Glomerular endothelial cell (primary cell): ENCODE data around the gene SPCS3. TPM values are rescaled to one million over a fixed set of nuclear protein-coding genes. Genes with fewer than 3 reads are reported as not detected.
"Not testable (repeated sequence)": the region's sequence is repeated elsewhere in the genome, so short reads cannot be mapped to it uniquely, and the experiment has no call there.

Experiments
- DNase-seq: peaks from one replicate; pipeline ENCODE4 v3.0.0-alpha.2; 2011; ENCODE audit warnings: low read depth, low spot score; ENCODE audit errors: extremely low read depth
- total RNA-seq: library from RNA; depleted of rRNA; stranded (reverse); fragments of >200 nt; gene quantifications from 2 replicates; pipeline ENCODE4 v1.2.3, GENCODE V29; 2015

SPCS3 gene
- total RNA-seq, 1 donor from 2014 or later, result 84.8 TPM

DNA sequence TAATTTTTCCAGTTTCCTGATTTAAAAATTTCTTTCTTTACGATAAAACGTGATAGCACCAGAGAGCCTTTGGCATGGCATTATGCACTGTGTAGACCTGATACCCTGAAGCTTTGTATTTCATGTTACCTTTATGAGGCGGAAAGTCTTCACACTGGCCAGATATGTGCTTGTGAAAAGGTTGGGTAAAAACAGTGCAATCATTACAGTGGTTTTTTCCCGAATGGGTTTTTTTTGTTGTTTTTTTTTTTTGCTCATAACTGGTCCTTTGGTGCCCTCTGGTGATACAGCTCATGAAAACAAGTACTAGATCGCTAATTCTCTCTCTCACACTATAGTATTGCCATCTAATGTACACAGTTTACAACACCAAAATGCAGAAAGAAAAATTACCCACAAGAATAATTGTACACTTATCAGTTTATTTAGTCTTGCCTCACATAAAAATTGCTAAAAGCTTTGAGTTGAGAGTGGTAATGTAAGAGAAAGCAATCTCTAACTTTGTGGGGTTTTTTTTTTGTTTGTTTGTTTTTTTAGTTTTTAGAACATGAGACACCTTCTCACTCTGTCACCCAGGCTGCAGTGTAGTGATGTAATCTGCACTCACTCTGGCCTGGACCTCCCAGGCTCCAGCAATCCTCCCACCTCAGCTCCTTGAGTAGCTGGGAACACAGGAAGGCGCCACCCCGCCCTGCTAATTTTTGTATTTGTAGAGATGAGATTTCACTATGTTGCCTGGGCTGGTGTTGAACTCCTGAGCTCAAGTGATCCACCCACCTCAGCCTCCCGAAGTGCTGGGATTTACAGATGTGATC is 21.3 kb downstream of the SPCS3 start:
- no peak for DNase-seq

DNA sequence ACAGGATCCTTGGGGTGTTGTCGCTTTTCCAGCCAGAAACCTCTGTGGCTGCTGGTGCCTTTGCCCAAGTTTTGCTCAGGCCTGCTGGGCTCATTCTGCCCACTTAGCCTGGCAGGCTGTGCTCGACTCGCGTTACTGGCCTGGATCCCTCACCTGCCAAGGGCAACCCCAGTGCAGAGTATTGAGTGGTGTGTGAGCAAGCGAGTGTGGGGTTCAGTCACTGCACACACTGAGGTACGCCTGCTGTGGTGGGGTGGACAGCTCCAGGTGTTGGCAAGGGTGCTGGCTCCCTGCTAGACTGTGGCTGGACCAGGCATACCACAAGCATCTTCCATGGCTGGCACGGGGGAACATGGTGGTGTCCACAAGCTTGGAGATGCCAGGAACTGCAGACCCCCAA is 22.6 kb downstream of the SPCS3 start:
- DNase-seq, result no peak

DNA sequence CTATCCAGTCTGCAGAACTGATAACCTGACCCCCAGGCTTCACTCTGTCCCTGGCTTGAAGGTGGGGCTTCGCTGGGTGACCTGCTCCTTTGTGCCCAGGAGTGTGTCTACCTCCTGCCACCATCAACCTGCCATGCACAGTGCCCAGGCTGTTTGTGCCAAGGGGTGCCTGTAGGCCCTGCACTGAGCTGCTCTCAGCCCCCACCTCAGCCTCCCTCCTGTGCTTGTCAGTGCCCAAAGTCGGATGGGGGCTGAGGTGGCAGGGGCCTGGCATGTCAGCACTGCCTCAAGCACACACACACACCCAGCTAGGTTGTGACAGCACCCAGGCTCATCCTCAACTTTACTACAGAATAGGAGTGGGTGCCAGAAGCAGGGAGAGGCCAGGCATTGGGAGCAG is 23.5 kb downstream of the SPCS3 start:
- no peak for DNase-seq

DNA sequence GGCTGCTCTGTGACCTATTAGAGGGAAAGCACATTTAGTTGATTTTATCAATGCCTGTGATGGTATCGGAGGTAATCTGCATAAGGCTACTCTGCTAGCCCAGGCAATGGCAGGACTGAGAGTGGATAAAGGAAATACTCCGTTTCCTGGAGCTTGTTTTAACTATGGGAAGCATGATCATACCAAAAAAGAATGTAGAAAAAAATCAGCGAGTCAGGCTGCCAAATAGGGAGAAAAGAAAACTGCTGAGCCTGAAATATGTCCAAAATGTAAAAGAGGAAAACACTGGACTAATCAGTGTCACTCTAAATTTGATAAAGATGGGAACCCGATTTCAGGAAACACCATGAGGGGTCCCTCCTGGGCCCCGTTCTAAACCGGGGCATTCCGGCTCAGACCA is 25.6 kb downstream of the SPCS3 start:
- not testable (repeated sequence) for DNase-seq

- not testable (repeated sequence) for DNase-seq
Measured at GRCh38 chr4:176346836-176347235, 27.1 kb downstream of the SPCS3 start.

GRCh38 chr4:176350671-176351070 is 30.9 kb downstream of the SPCS3 start:
- no peak for DNase-seq

- DNase-seq, result no peak
Measured at GRCh38 chr4:176354884-176355283, 35.1 kb downstream of the SPCS3 start.

DNA sequence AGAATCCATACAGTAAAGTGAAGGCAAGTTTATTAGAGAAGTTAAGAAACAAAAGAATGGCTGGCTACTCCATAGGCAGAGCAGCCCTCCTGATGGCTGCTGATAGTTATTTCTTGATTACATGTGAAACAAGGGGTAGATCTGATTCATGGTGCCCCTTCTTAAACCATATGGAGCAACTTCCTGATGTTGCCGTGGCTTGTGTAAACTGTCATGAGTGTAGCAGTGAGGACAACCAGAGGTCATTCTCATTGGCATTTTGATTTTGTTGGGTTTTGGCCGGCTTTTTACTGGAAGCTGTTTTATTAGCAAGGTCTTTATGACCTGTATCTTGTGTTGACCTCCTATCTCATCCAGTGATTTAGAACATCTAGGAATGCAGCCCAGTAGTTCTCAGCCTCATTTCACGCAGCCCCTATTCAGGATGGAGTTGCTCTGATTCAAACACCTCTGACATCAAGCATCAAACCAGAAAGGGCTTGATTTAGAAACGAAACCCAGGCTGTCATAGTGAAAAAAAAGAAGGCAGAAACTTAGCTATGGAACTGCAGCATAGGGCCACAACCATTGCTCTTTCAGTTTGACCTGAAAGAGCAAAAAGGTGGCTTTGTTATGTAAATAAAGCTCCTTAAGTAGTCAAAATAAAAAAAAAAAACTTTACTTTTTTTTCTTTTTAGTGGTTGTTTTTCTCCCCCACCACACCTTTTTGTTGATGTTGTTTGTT is 37.8 kb downstream of the SPCS3 start:
- no peak for DNase-seq

DNA sequence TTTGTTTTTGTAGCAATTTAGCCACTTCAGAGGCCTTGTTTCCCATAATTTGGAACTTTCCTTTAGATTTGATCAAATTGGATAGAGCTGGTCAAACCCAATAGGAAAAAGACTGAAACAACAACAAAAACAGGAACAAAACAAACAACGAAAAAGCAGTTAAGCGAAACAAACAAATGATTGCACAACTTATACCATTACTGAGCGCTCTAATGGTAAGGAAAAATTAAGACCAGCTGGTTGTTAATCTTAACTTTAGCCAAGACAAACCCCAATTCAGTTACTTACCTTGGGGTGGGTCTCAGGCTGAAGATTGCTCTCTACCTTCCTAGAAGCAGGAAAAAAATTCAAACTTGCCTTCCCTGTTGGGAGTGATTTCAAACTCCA is 38.3 kb downstream of the SPCS3 start:
- DNase-seq, result no peak

DNA sequence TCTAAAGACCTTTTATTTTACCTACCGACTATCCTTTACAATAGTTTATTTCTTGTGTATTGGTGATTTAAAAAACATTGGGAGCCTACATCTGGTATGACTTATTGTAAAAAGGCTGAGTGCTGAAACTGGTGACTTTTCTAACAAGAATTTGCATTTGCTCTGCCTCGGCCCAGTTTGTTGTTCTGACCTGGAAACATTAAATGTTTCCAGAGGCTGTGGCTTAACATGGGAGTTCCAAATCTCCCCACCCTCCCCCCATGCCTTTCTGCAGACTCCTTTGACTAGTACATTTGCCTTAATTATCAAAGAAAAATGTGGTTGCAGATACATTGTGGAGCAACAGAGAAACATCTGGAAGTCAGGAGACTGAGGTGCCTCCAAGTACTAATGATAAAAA is 39.8 kb downstream of the SPCS3 start:
- DNase-seq, result no peak

DNA sequence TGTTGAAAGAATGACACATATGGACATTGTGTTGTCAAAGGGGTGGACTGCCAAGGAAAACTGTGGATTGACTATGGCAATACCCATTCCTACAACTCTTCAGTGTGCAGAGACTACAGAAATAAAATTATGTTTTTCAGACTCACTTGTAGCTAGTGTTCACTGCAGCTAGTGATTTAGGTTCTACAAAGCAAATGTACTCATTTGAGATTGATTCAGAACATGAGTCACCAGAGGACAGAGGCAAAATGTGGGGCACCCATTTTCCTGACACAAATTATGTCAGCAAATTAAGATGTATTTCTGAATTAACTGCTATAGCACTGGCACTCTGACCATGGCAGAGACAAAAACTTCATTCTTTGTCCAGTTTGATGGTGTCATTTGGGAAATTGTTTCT is 40.7 kb downstream of the SPCS3 start:
- DNase-seq, result no peak

DNA sequence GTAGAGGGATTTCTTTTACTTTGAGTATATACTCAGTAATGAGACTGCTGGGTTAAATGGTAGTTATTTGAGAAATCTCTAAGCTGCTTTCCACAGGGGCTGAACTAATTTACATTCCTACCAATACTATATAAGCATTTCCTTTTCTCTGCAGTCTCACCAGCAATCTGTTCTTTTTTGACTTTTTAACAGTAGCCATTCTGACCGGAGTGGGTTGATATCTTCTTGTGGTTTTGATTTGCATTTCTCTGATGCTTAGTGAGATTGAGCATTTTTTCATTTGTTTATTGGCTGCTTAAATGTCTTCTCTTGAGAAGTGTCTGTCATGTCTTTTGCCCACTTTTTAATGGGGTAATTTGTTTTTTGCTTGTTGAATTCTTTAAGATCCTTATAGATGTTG is 43.3 kb downstream of the SPCS3 start:
- no peak for DNase-seq

- DNase-seq, result no peak
Measured at GRCh38 chr4:176367771-176368465, 48.2 kb downstream of the SPCS3 start.

DNA sequence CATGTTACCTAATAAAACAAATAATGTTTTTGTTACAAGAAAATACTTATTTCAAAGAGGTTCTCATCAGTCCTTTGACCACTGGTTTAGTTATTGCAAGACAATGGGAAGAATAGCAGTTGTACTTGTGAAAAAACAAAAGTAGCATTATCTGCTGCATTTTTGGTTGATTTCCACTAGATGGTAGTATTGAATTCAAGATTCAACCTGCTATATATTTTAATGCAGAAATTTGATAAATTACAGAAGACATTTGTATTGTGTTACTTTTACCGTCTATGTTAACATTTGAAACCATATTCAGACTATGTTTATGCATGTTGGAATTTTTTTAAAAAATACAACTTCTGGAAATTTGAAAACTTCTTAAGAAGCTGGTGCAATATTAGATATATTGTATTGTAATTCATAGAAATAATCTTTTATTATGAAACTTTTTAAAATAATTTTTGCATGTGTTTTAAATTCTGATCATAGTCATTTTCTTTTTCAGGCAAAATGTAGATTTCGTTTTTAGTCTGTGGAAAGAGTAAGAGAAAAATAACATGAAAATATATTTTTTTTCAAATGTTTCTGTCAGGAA is 56.4 kb downstream of the SPCS3 start:
- no peak for DNase-seq

- no peak for DNase-seq
Measured at GRCh38 chr4:176377780-176378179, 58.0 kb downstream of the SPCS3 start.

DNA sequence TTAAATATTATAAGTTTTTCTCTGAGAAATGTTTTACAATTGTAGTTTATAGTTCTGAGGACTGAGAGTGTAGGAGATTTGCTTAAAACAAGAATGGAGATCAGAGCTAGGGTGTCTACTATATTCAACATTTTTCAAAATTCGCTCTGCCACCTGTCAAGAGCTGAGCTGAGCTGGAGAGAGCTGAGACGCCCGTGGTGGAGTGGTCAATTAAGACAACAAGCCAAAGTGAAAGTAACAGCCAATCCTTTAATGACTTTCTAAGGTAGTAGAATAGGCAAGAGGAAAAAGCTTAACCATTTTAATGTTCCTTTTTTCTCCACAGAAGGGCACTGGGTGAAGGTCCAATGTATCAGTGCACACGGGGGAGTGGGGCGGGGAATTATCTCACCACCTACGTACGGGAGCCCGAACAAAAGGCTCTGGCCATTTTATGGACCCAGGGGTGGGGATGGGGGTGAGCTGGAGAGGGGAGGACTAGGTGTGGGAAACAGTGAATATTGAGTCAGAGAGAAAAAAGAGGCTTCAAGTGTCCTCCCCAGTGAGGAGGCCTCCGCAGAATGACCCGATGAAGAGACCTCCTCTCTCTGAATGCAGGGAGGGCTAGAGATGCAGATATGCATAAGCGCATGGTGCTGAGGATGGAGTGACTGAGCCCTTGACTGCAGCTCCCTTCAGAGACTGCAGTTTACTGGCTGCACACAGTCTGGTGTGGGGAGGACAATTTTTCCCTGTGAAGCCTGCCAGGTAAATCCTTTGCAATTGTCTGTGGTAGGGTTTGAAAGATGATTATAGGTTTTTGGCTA is 60.8 kb downstream of the SPCS3 start:
- DNase-seq, result no peak
